ENCODE results near the gene RPL22.

The RPL22 gene

GRCh38 chr1:6239950-6240768 lies 40.8 kb upstream of the RPL22 start:
- Histone ChIP-seq H3K27ac (no peak overlapping the region), H3K4me3 (no peak overlapping the region)
- no peak for DNase-seq (ENCODE audit: low spot score)
- no peak for TF ChIP-seq CTCF (IDR thresholded peaks at IDR 0.05)

GRCh38 chr1:6239213-6239752 lies 39.9 kb upstream of the RPL22 start:
- no peak for TF ChIP-seq CTCF (IDR thresholded peaks at IDR 0.05)
- no peak for DNase-seq (ENCODE audit: low spot score)
- H3K4me3 ChIP-seq = no peak overlapping the region
- no peak overlapping the region for H3K27ac ChIP-seq

GRCh38 chr1:6237093-6237492 lies 37.7 kb upstream of the RPL22 start:
- no peak for DNase-seq (ENCODE audit: low spot score)
- Histone ChIP-seq H3K4me3 (no peak overlapping the region), H3K27ac (no peak overlapping the region)
- no peak for TF ChIP-seq CTCF (IDR thresholded peaks at IDR 0.05)

GRCh38 chr1:6235296-6235677 lies 35.9 kb upstream of the RPL22 start:
- no peak for DNase-seq (ENCODE audit: low spot score)
- peak overlapping the region in 1 of 2 donors; percentile 69 for H3K27ac ChIP-seq
- no peak for TF ChIP-seq CTCF (IDR thresholded peaks at IDR 0.05)

GRCh38 chr1:6234502-6235295 lies 35.3 kb upstream of the RPL22 start:
- Histone ChIP-seq H3K27ac (no peak overlapping the region), H3K4me3 (peak overlapping the region; percentile 93)
- DNase-seq (ENCODE audit: low spot score) = no peak
- TF ChIP-seq CTCF (IDR thresholded peaks at IDR 0.05) = no peak

More at GRCh38 chr1:6235296-6235677, 35.9 kb upstream of the RPL22 start:
- H3K4me3 ChIP-seq = peak overlapping the region; percentile 93

GRCh38 chr1:6233376-6233775 lies 34.0 kb upstream of the RPL22 start:
- no peak for DNase-seq (ENCODE audit: low spot score)
- Histone ChIP-seq H3K4me3 (no peak overlapping the region), H3K27ac (no peak overlapping the region)
- TF ChIP-seq CTCF (IDR thresholded peaks at IDR 0.05) = no peak

Measured in coronary artery (tissue), 2 donors.